B cell (primary cell): ENCODE results near the gene PAQR5. TPM values are rescaled to one million over a fixed set of nuclear protein-coding genes. Genes with fewer than 3 reads are reported as not detected.

Source experiments
- ATAC-seq: fragments of 200-7000 bp; cut with Tn5 transposase; one replicate; pipeline ENCODE4 v1.10.0; 2021; ENCODE audit warnings: low read depth, mild to moderate bottlenecking, moderate number of reproducible peaks, moderate library complexity
- CTCF ChIA-PET: fragments of 350-600 bp; sonication (Branson Sonifier 250); formaldehyde crosslinking; loops from one replicate; lab custom pipeline; 2021; ENCODE audit warnings: antibody characterized with exemption, inconsistent platforms; lab: Charles Lee
- POLR2A ChIA-PET: fragments of 350-600 bp; sonication (Branson Sonifier 250); formaldehyde crosslinking; loops from one replicate; lab custom pipeline; 2021; ENCODE audit warnings: antibody characterized with exemption; lab: Charles Lee
- DNase-seq: peaks from one replicate; pipeline ENCODE4 v3.0.0; 2013
- H2AFZ ChIP-seq: 2 replicates; pipeline ENCODE4 v1.6.1; 2012; ENCODE audit warnings: mild to moderate bottlenecking, low read depth, low read length; ENCODE audit not compliant: insufficient read depth, poor library complexity, severe bottlenecking
- H3K27ac ChIP-seq, 2 donors: 1 replicate in 1 of 2; 2 replicates in 1 of 2; pipeline ENCODE4 v1.5.1; 2012 to 2013; ENCODE audit warnings: low read length in 2 of 2, mild to moderate bottlenecking in 2 of 2, moderate library complexity in 1 of 2
- H3K27me3 ChIP-seq, 4 experiments: fragments of 200-600 bp in 1 of 4; sonication (generic) in 1 of 4; replicated peaks in 1 of 4; 1 replicate in 2 of 4; 2 replicates in 2 of 4; pipeline versions ENCODE4 v1.6.1 to v1.7.0; 2013 to 2016; ENCODE audit warnings: low read length in 3 of 4, mild to moderate bottlenecking in 2 of 4, mixed read lengths in 1 of 4, moderate library complexity in 1 of 4; ENCODE audit not compliant: insufficient read depth in 4 of 4, control insufficient read depth in 3 of 4; ENCODE audit errors: control extremely low read depth in 1 of 4
- H3K36me3 ChIP-seq, 2 experiments: replicated peaks in 1 of 2; 1 replicate in 1 of 2; 2 replicates in 1 of 2; pipeline versions ENCODE4 v1.6.1 to v1.7.1; 2013; ENCODE audit warnings: low read length in 1 of 2; ENCODE audit not compliant: insufficient read depth in 2 of 2, control insufficient read depth in 1 of 2; ENCODE audit errors: control extremely low read depth in 1 of 2, extremely low read depth in 1 of 2
- H3K4me1 ChIP-seq, 2 donors: fragments of 200-600 bp in 1 of 2; sonication (generic) in 1 of 2; 1 replicate in 1 of 2; 2 replicates in 1 of 2; pipeline versions ENCODE4 v1.5.1 to v1.6.1; 2013 to 2017; ENCODE audit warnings: low read length in 2 of 2; ENCODE audit not compliant: control insufficient read depth in 2 of 2, insufficient read depth in 2 of 2
- H3K4me2 ChIP-seq: replicated peaks from 2 replicates; pipeline ENCODE3; 2012; ENCODE audit warnings: mild to moderate bottlenecking, low read depth, low read length; ENCODE audit not compliant: poor library complexity, severe bottlenecking
- H3K4me3 ChIP-seq, 5 experiments: fragments of 200-600 bp in 1 of 5; sonication (generic) in 1 of 5; 1 replicate in 3 of 5; 2 replicates in 2 of 5; pipeline versions ENCODE4 v1.5.1 to v1.7.0; 2011 to 2016; ENCODE audit warnings: low read length in 4 of 5, mild to moderate bottlenecking in 4 of 5, low read depth in 2 of 5, control low read depth in 1 of 5, moderate library complexity in 1 of 5; ENCODE audit not compliant: insufficient read depth in 1 of 5; ENCODE audit errors: control extremely low read depth in 1 of 5, extremely low read depth in 1 of 5
- H3K79me2 ChIP-seq: fragments of 200-600 bp; sonication (generic); one replicate; pipeline ENCODE4 v1.6.0; 2016; ENCODE audit warnings: low read length; ENCODE audit not compliant: control insufficient read depth, insufficient read depth
- H3K9ac ChIP-seq: fragments of 200-600 bp; sonication (generic); 2 replicates; pipeline ENCODE4 v1.6.1; 2017; ENCODE audit warnings: mild to moderate bottlenecking, low read length, moderate library complexity
- H3K9me3 ChIP-seq, 3 donors: one replicate each; pipeline versions ENCODE4 v1.6.1 to v1.7.1; 2013; ENCODE audit warnings: low read length in 2 of 3; ENCODE audit not compliant: control insufficient read depth in 2 of 3, insufficient read depth in 1 of 3; ENCODE audit errors: control extremely low read depth in 1 of 3
- H4K20me1 ChIP-seq: 2 replicates; pipeline ENCODE4 v1.6.0; 2012; ENCODE audit warnings: mild to moderate bottlenecking, low read length; ENCODE audit not compliant: insufficient read depth, control insufficient read depth, poor library complexity, severe bottlenecking
- H3K27ac Mint-ChIP-seq: one replicate; pipeline ENCODE4 v1.8.0; 2021; ENCODE audit warnings: mixed read lengths
- H3K27me3 Mint-ChIP-seq: one replicate; pipeline ENCODE4 v1.8.0; 2021; ENCODE audit warnings: mixed read lengths
- H3K4me1 Mint-ChIP-seq: one replicate; pipeline ENCODE4 v1.8.0; 2021; ENCODE audit warnings: mixed read lengths
- H3K4me3 Mint-ChIP-seq: one replicate; pipeline ENCODE4 v1.8.0; 2021; ENCODE audit warnings: mixed read lengths
- H3K9me3 Mint-ChIP-seq: one replicate; pipeline ENCODE4 v1.8.0; 2022; ENCODE audit warnings: mixed read lengths; ENCODE audit not compliant: insufficient read depth
- CTCF ChIP-seq: fragments of 200-600 bp; IDR thresholded peaks from one replicate; pipeline ENCODE4 v1.8.0; 2022; ENCODE audit warnings: antibody characterized with exemption, mild to moderate bottlenecking
- EZH2 ChIP-seq: IDR thresholded peaks from 2 replicates; pipeline ENCODE4 v1.6.1; 2012; ENCODE audit warnings: borderline replicate concordance, low read depth, mild to moderate bottlenecking, moderate library complexity, low read length; ENCODE audit not compliant: insufficient read depth, poor library complexity, severe bottlenecking
- WGBS: methylation state at CpG from one replicate; pipeline ENCODE4 v1.1.5; 2013; ENCODE audit warnings: missing lambda C conversion rate; ENCODE audit not compliant: insufficient coverage; 5-methylcytosine and 5-hydroxymethylcytosine counted together
- intact Hi-C: fragments of 100-400 bp; cut with micrococcal nuclease; formaldehyde crosslinking; loops from one replicate; pipeline ENCODE4 v1.10.0; 2022
- polyA plus RNA-seq: library from polyadenylated mRNA; depleted of rRNA; stranded (reverse); fragments of >200 nt; gene quantifications from 2 replicates; pipeline ENCODE4 v1.2.3, GENCODE V29; 2012
- total RNA-seq, 2 donors: library from RNA; stranded (reverse); fragments of 120-200 nt in 1 of 2; gene quantifications; 1 replicate in 1 of 2; 2 replicates in 1 of 2; pipeline versions ENCODE4 v1.2.3 to v1.2.4, GENCODE V29; 2013 to 2022

PAQR5 gene
- total and polyA plus RNA-seq, 2 donors (not counting 1 experiment from before 2014, with no cell fraction given) = not detected

- no peaks in the 10 kb centered on the region for H3K4me1 Mint-ChIP-seq
- Histone ChIP-seq H3K4me3 (no peak overlapping the region), H3K9ac (no peak overlapping the region), H3K27ac (no peak overlapping the region), H3K4me2 (no peak overlapping the region), H3K9me3 (no peaks in the 10 kb centered on the region), H3K36me3 (no peaks in the 10 kb centered on the region), H2AFZ (no peak overlapping the region), H3K27me3 (peaks cover 0 to 4% (median 2%) of the 10 kb centered on the region in 4 experiments), H4K20me1 (no peaks in the 10 kb centered on the region), H3K79me2 (no peaks in the 10 kb centered on the region), H3K4me1 (no peaks in the 10 kb centered on the region)
- H3K4me3 Mint-ChIP-seq = no peak overlapping the region
- DNase-seq (no peak), ATAC-seq (no peak)
- TF ChIP-seq CTCF (no peak), EZH2 (no peak)
- H3K27ac Mint-ChIP-seq = no peak overlapping the region
- POLR2A ChIA-PET = no interaction called here
- no peaks in the 10 kb centered on the region for H3K9me3 Mint-ChIP-seq
- CTCF ChIA-PET = no interaction called here
- intact Hi-C loops = no loop called here
- 100% methylated on average over 1 of the region's 3 CpGs for WGBS
- H3K27me3 Mint-ChIP-seq = peaks cover 23% of the 10 kb centered on the region
These were observed 109.1 kb downstream of the PAQR5 start for GRCh38 chr15:69407719-69408400.

GRCh38 chr15:69408841-69409240 is 110.1 kb downstream of the PAQR5 start:
- intact Hi-C loops = no loop called here

More at GRCh38 chr15:69408841-69409240, 110.1 kb downstream of the PAQR5 start:
- Histone ChIP-seq H3K4me2 (no peak overlapping the region), H4K20me1 (no peaks in the 10 kb centered on the region), H3K27me3 (peaks cover 0 to 4% (median 2%) of the 10 kb centered on the region in 4 experiments), H3K79me2 (no peaks in the 10 kb centered on the region), H3K4me1 (peaks cover 0 to 2% of the 10 kb centered on the region in 2 donors), H3K9ac (no peak overlapping the region), H3K4me3 (no peak overlapping the region), H3K36me3 (no peaks in the 10 kb centered on the region), H3K27ac (no peak overlapping the region), H2AFZ (no peak overlapping the region), H3K9me3 (no peaks in the 10 kb centered on the region)
- no peak overlapping the region for H3K4me3 Mint-ChIP-seq
- ATAC-seq (no peak), DNase-seq (no peak)
- POLR2A ChIA-PET = interaction anchor here (0.7 kb wide), 1 partner anchor 1585 kb away, joined by 4 read pairs; no protein-coding TSS in a partner anchor
- no peak for TF ChIP-seq CTCF
- CTCF ChIA-PET = no interaction called here
- H3K27ac Mint-ChIP-seq = no peak overlapping the region
- H3K4me1 Mint-ChIP-seq = peaks cover 1% of the 10 kb centered on the region
- no peaks in the 10 kb centered on the region for H3K9me3 Mint-ChIP-seq
- WGBS = 100% methylated on average over 2 of the region's 3 CpGs
- H3K27me3 Mint-ChIP-seq = peaks cover 20% of the 10 kb centered on the region
